PFSK-1 (cell line): ENCODE data around the gene S100P.

Experiments used
- FOXP2 ChIP-seq: optimal IDR thresholded peaks from 2 replicates; pipeline ENCODE3; 2011; ENCODE audit warnings: borderline replicate concordance, control low read depth, inconsistent platforms; ENCODE audit not compliant: insufficient read depth; ENCODE audit errors: extremely low read length, extremely low read depth
- POLR2AphosphoS5 ChIP-seq: IDR thresholded peaks from 2 replicates; pipeline ENCODE4 v1.6.1; 2012; ENCODE audit warnings: low read depth, mild to moderate bottlenecking, control low read depth, low read length, moderate library complexity
- SIN3A ChIP-seq: IDR thresholded peaks from 2 replicates; pipeline ENCODE4 v1.6.1; 2012; ENCODE audit warnings: mild to moderate bottlenecking, low read length, moderate library complexity, borderline replicate concordance; ENCODE audit not compliant: insufficient read depth
- TAF1 ChIP-seq: IDR thresholded peaks from 2 replicates; pipeline ENCODE4 v1.6.1; 2012; ENCODE audit warnings: low read length, control low read depth, borderline replicate concordance; ENCODE audit not compliant: insufficient read depth
- TF ChIP-seq, protein P1 (sequence below), 2 experiments: IDR thresholded peaks; 2 replicates each; pipeline versions ENCODE4 v1.6.1 to v1.8.0; 2011 to 2012; ENCODE audit warnings: low read depth in 2 of 2, low read length in 2 of 2, control low read depth in 1 of 2, inconsistent platforms in 1 of 2, mild to moderate bottlenecking in 1 of 2, moderate library complexity in 1 of 2; ENCODE audit not compliant: insufficient read depth in 1 of 2

The S100P gene

DNA sequence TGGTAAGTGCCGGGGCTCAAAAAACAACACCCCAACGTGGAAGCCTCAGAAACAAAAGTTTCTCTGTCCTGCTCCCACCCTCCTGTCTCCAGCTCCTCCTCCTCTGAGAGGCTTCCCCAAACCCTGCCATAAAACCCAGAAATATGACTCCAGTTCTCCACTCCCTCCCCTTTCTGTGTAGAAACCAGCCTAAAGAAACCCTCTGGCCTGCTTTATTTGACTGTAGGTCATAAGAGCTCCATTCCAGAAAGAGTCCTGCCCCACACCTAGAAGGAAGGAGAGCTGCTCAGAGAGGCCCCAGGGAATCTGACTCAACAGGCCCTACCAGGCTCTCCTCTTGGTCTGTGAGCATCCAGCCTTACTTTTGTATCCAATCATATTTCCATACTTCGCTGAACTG lies 872 bp upstream of the S100P start:
- no peak for TF ChIP-seq FOXP2
- TF ChIP-seq TAF1, result no peak

DNA sequence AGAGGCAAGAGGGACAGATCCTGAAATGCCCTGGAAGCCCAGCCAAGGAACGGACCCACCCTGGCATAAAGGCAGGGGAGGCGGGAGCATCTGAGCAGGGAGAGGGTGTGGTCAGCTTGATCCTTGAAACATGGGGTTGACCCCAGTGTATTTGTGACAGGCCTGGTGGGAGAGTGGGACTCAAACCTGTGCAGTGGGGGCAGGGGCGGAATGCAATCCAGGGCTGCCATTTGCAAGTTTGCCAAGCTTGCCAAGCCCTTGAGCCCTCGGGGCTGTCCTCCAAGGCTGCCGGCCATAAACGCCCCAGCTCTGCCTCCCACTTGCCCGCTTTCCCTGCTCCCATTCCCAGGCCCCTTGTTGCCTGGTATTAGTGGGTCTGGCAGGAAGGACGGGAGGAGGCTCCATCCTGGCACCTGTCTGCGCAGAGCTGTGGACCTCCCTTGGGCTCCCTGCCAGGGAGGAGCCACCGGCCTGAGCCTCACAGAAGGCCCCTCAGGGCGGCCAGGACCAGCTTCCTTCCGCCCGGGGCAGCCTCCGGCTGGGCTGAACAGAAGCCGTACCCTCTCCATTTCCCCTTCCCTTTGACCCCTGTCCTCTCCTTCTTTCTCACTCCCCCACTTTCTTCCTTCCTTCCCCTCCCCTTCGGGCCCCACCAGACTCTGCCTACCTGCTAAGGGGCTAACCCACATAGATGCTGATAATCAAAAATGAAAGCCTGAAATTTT lies 661 bp downstream of the S100P start:
- TF ChIP-seq TAF1 (no peak), POLR2AphosphoS5 (no peak), FOXP2 (no peak), SIN3A (no peak)
- TF ChIP-seq, protein P1, sequence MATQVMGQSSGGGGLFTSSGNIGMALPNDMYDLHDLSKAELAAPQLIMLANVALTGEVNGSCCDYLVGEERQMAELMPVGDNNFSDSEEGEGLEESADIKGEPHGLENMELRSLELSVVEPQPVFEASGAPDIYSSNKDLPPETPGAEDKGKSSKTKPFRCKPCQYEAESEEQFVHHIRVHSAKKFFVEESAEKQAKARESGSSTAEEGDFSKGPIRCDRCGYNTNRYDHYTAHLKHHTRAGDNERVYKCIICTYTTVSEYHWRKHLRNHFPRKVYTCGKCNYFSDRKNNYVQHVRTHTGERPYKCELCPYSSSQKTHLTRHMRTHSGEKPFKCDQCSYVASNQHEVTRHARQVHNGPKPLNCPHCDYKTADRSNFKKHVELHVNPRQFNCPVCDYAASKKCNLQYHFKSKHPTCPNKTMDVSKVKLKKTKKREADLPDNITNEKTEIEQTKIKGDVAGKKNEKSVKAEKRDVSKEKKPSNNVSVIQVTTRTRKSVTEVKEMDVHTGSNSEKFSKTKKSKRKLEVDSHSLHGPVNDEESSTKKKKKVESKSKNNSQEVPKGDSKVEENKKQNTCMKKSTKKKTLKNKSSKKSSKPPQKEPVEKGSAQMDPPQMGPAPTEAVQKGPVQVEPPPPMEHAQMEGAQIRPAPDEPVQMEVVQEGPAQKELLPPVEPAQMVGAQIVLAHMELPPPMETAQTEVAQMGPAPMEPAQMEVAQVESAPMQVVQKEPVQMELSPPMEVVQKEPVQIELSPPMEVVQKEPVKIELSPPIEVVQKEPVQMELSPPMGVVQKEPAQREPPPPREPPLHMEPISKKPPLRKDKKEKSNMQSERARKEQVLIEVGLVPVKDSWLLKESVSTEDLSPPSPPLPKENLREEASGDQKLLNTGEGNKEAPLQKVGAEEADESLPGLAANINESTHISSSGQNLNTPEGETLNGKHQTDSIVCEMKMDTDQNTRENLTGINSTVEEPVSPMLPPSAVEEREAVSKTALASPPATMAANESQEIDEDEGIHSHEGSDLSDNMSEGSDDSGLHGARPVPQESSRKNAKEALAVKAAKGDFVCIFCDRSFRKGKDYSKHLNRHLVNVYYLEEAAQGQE (IDR thresholded peaks at IDR 0.05; ENCODE audit: insufficient read depth in 1 of 2, low read depth in 2 of 2, low read length in 2 of 2), result no peak

DNA sequence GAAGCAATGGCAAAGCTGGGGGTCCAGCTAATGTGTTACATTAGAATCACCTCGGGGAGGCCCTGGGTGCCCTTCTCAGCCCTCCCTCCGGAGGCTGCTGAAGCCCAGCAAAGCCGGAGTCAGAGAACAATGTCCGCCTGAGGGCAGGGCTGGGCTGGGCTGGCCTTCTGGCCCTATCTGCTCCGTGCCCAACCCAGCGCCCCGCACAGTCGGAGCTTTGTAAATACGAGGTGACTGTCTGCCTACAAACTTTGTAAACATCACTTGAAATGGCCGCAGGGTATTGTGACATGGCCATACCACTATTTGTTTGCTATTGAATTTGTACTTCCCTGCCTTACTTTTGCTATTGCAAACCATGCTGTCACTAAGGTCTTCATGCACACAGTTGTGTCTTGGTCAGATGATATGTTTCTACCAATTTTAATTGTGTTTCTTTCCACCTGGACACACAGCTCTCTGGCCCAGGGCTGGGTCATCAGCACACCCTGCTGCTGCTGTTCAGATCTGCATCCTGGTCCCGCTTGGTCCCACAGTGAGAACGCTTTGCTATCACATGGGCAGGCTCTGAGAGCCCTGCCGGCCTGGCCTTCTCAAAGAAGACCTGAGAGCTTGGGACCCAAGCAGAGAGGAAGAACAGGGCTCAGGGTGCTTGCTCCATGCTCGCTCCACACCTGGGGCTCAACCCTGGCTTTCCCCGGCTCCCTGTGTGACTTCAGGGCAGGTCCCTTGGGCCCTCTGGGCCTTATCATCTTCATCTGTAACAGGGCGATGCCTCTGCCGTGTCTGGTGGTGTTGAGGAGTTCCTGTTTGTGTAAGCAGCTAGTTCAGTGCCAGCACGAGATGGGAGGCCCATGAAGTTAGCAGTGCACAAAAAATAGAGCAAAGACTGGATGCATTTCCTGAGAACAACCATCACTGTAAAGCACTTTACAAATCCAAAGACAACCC lies 2.3 kb downstream of the S100P start:
- no peak for TF ChIP-seq TAF1

- no peak for TF ChIP-seq TAF1
- no peak for TF ChIP-seq FOXP2
- TF ChIP-seq SIN3A, result no peak
- TF ChIP-seq, protein P1 (IDR thresholded peaks at IDR 0.05; ENCODE audit: insufficient read depth in 1 of 2, low read depth in 2 of 2, low read length in 2 of 2), result no peak
Observed at GRCh38 chr4:6696611-6697010, 2.9 kb downstream of the S100P start.

DNA sequence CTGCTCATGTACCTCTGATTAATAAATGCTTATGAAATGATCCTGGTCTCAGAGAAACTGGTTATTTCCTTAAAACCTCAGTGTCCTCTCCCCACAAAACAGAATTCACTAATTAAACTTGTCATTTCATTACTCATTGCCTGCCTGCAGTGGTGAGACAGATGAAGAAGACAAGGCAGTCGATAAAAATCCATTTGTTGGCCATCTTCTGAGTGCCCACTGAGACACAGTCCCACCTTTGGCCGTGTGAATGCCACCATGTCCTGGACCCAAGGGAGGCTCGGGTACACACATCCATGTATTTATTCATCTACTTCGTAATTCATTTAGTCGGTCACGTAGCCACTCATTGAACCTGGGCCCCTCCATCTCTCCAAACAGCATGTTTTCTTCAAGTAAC lies 3.5 kb downstream of the S100P start:
- TF ChIP-seq FOXP2 (no peak), POLR2AphosphoS5 (no peak), TAF1 (no peak), SIN3A (no peak)
- TF ChIP-seq, protein P1 (IDR thresholded peaks at IDR 0.05; ENCODE audit: insufficient read depth in 1 of 2, low read depth in 2 of 2, low read length in 2 of 2), result no peak

DNA sequence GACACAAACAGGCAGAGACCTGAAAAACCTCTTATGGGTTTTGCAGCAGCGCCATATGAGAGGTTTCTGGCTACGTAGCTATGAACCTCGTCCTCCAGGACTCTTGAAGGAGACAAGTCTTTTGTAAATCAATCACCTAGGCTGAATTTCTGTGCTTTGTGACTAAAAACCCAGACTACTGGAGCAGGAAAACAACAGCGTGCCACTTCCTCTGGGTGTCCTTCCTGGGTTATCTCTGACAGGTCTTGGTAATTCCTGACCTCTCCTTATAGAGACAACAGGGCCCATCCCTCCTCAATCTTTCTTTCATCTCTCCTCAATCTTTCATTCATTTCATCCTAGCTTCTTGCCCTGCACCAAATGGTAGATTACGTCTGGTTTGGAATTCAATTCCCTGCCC lies 5.7 kb downstream of the S100P start:
- no peak for TF ChIP-seq FOXP2
- TF ChIP-seq, protein P1 (IDR thresholded peaks at IDR 0.05; ENCODE audit: insufficient read depth in 1 of 2, low read depth in 2 of 2, low read length in 2 of 2), result no peak
- TF ChIP-seq POLR2AphosphoS5, result no peak
- no peak for TF ChIP-seq TAF1
- TF ChIP-seq SIN3A, result no peak
